ENCODE results near the gene AUTS2.

Gene AUTS2

GRCh38 chr7:70263471-70264255, 665.4 kb downstream of the AUTS2 start:
- Histone ChIP-seq H3K4me1 (peaks cover 0 to 15% (median 5%) of the 10 kb centered on the region in 4 donors), H3K36me3 (no peaks in the 10 kb centered on the region), H3K27me3 (no peaks in the 10 kb centered on the region), H3K9me3 (no peaks in the 10 kb centered on the region), H3K27ac (no peak overlapping the region), H3K4me3 (no peak overlapping the region)
- intact Hi-C loops (cut with DNase I; ENCODE audit: low total_unique reads), result no loop called here
- no peak for DNase-seq
- TF ChIP-seq CTCF (IDR thresholded peaks at IDR 0.05), result no peak

GRCh38 chr7:70266186-70266585, 667.9 kb downstream of the AUTS2 start:
- no peak for TF ChIP-seq CTCF (IDR thresholded peaks at IDR 0.05)
- intact Hi-C loops (cut with DNase I; ENCODE audit: low total_unique reads), result no loop called here
- H3K4me3 ChIP-seq, result no peak overlapping the region
- H3K27ac ChIP-seq, result no peak overlapping the region
- H3K36me3 ChIP-seq, result no peaks in the 10 kb centered on the region
- H3K9me3 ChIP-seq, result no peaks in the 10 kb centered on the region
- DNase-seq, result no peak
- no peaks in the 10 kb centered on the region for H3K27me3 ChIP-seq
- no peaks in the 10 kb centered on the region for H3K4me1 ChIP-seq

- H3K4me3 ChIP-seq, result no peak overlapping the region
- no peaks in the 10 kb centered on the region for H3K36me3 ChIP-seq
- intact Hi-C loops (cut with DNase I; ENCODE audit: low total_unique reads), result no loop called here
- no peaks in the 10 kb centered on the region for H3K9me3 ChIP-seq
- no peaks in the 10 kb centered on the region for H3K4me1 ChIP-seq
- DNase-seq, result no peak
- no peaks in the 10 kb centered on the region for H3K27me3 ChIP-seq
- H3K27ac ChIP-seq, result no peak overlapping the region
- TF ChIP-seq CTCF (IDR thresholded peaks at IDR 0.05), result no peak
Observed at GRCh38 chr7:70267381-70268120, 669.3 kb downstream of the AUTS2 start.

- Histone ChIP-seq H3K4me1 (no peaks in the 10 kb centered on the region), H3K4me3 (no peak overlapping the region), H3K36me3 (no peaks in the 10 kb centered on the region), H3K27me3 (no peaks in the 10 kb centered on the region), H3K9me3 (no peaks in the 10 kb centered on the region), H3K27ac (no peak overlapping the region)
- no peak for DNase-seq
- TF ChIP-seq CTCF (IDR thresholded peaks at IDR 0.05), result no peak
- intact Hi-C loops (cut with DNase I; ENCODE audit: low total_unique reads), result no loop called here
Observed at GRCh38 chr7:70268179-70268578, 669.9 kb downstream of the AUTS2 start.

GRCh38 chr7:70270149-70270548, 671.9 kb downstream of the AUTS2 start:
- no peak overlapping the region for H3K27ac ChIP-seq
- no peaks in the 10 kb centered on the region for H3K4me1 ChIP-seq
- no peak for DNase-seq
- no peaks in the 10 kb centered on the region for H3K36me3 ChIP-seq
- no peaks in the 10 kb centered on the region for H3K27me3 ChIP-seq
- no peaks in the 10 kb centered on the region for H3K9me3 ChIP-seq
- no peak overlapping the region for H3K4me3 ChIP-seq
- TF ChIP-seq CTCF (IDR thresholded peaks at IDR 0.05), result no peak
- intact Hi-C loops (cut with DNase I; ENCODE audit: low total_unique reads), result no loop called here
